ENCODE measurements around the gene TTLL11.

DNA sequence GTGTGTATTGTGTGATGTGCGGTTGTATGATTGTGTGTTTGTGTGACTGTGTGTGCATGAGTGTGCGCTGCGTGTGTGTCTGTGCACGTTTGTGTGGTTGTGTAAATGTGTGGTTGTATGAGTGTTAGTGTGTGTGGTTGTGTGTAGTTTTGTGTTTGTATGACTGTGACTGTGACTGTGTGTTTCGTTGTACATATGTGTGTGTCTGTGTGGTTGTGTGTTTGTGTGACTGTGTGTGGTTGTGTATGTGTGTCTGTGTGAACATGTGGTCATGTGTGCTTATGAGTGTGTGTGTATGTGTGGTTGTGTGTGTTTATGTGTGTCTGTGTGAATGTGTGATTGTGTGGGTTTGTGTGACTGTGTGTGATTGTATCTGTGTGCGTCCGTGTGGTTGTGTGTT lies 197.8 kb downstream of the TTLL11 start:
- TF ChIP-seq PHF8 (conservative IDR thresholded peaks at IDR 0.05; ENCODE audit: low read depth, low read length) (no peak), ZNF274 (IDR thresholded peaks at IDR 0.05; ENCODE audit: borderline replicate concordance, extremely low read depth, low read length) (no peak), JUN (IDR thresholded peaks at IDR 0.05; ENCODE audit: low read depth, low read length) (no peak), SIX5 (IDR thresholded peaks at IDR 0.05; ENCODE audit: low read depth, low read length) (no peak), SP1 (IDR thresholded peaks at IDR 0.05; ENCODE audit: low read depth, low read length) (no peak), CREB1 (IDR thresholded peaks at IDR 0.05) (no peak), POLR2A (IDR thresholded peaks at IDR 0.05; ENCODE audit: control extremely low read depth in 1 of 2, low read depth in 2 of 2, low read length in 2 of 2) (no peak), EZH2 (IDR thresholded peaks at IDR 0.05; ENCODE audit: low read depth, low read length, severe bottlenecking) (no peak), MAFK (IDR thresholded peaks at IDR 0.05; ENCODE audit: low read depth, low read length) (no peak), CHD2 (IDR thresholded peaks at IDR 0.05; ENCODE audit: low read length) (no peak), EP300 (IDR thresholded peaks at IDR 0.05; ENCODE audit: borderline replicate concordance in 1 of 2, low read depth in 2 of 2, low read length in 2 of 2) (no peak), SUZ12 (IDR thresholded peaks at IDR 0.05; ENCODE audit: low read length) (no peak), BACH1 (IDR thresholded peaks at IDR 0.05; ENCODE audit: low read length) (no peak)
- TF ChIP-seq, protein P1, sequence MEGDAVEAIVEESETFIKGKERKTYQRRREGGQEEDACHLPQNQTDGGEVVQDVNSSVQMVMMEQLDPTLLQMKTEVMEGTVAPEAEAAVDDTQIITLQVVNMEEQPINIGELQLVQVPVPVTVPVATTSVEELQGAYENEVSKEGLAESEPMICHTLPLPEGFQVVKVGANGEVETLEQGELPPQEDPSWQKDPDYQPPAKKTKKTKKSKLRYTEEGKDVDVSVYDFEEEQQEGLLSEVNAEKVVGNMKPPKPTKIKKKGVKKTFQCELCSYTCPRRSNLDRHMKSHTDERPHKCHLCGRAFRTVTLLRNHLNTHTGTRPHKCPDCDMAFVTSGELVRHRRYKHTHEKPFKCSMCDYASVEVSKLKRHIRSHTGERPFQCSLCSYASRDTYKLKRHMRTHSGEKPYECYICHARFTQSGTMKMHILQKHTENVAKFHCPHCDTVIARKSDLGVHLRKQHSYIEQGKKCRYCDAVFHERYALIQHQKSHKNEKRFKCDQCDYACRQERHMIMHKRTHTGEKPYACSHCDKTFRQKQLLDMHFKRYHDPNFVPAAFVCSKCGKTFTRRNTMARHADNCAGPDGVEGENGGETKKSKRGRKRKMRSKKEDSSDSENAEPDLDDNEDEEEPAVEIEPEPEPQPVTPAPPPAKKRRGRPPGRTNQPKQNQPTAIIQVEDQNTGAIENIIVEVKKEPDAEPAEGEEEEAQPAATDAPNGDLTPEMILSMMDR (IDR thresholded peaks at IDR 0.05; ENCODE audit: control extremely low read depth in 1 of 3, insufficient read depth in 1 of 3, low read depth in 1 of 3, low read length in 3 of 3): no peak

Measured in H1 (cell line).